Sigmoid colon (tissue), 4 donors: ENCODE measurements around the gene ZBTB7C.

Experiments
- EP300 ChIP-seq, 4 donors: sonication (generic); formaldehyde crosslinking; IDR thresholded peaks; one replicate each; pipeline ENCODE4 v1.6.1; 2017; ENCODE audit warnings: antibody characterized with exemption in 4 of 4
- POLR2A ChIP-seq, 2 donors: fragments of 450-650 bp; IDR thresholded peaks; one replicate each; pipeline ENCODE4 v1.6.1; 2016; ENCODE audit warnings: antibody characterized with exemption in 2 of 2, mild to moderate bottlenecking in 2 of 2, moderate library complexity in 2 of 2
- POLR2AphosphoS5 ChIP-seq, 4 donors: sonication (generic); formaldehyde crosslinking; IDR thresholded peaks; one replicate each; pipeline ENCODE4 v1.6.1; 2017; ENCODE audit warnings: antibody characterized with exemption in 4 of 4
- TF ChIP-seq, protein P1 (sequence below), 4 experiments: fragments of 450-650 bp in 3 of 4; fragments of 200-600 bp in 1 of 4; IDR thresholded peaks; one replicate each; pipeline ENCODE4 v1.5.1; 2016 to 2019; ENCODE audit warnings: antibody characterized with exemption in 4 of 4, mild to moderate bottlenecking in 3 of 4, moderate library complexity in 2 of 4

DNA sequence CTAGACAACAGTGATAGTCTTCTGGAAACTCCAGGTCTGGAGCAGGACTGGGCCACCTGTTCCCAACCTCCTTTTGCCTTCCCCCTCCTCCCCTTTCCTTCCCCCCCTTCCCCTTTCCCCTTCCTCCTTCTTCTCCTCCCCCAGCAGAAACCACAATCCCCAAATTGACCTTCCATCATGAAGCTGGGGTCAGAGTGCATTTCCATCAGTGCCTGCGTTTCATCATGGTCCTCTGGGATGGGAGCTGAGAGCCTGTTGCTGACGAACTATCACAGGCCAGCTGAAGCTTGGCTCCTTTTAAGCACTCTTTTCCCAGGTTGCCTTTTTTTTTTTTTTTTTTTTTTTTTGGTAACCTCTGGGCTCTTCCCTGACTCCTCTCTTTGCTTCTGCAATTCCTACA is 426.1 kb downstream of the ZBTB7C start:
- TF ChIP-seq, protein P1, sequence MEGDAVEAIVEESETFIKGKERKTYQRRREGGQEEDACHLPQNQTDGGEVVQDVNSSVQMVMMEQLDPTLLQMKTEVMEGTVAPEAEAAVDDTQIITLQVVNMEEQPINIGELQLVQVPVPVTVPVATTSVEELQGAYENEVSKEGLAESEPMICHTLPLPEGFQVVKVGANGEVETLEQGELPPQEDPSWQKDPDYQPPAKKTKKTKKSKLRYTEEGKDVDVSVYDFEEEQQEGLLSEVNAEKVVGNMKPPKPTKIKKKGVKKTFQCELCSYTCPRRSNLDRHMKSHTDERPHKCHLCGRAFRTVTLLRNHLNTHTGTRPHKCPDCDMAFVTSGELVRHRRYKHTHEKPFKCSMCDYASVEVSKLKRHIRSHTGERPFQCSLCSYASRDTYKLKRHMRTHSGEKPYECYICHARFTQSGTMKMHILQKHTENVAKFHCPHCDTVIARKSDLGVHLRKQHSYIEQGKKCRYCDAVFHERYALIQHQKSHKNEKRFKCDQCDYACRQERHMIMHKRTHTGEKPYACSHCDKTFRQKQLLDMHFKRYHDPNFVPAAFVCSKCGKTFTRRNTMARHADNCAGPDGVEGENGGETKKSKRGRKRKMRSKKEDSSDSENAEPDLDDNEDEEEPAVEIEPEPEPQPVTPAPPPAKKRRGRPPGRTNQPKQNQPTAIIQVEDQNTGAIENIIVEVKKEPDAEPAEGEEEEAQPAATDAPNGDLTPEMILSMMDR (IDR thresholded peaks at IDR 0.05): no peak
- TF ChIP-seq POLR2A (IDR thresholded peaks at IDR 0.05) (no peak), EP300 (IDR thresholded peaks at IDR 0.05) (no peak), POLR2AphosphoS5 (IDR thresholded peaks at IDR 0.05) (no peak)
